Testis (tissue), 3 donors: Measurements from ENCODE around the gene CDH23. TPM values are rescaled to one million over a fixed set of nuclear protein-coding genes. Genes with fewer than 3 reads are reported as not detected.
A peak's percentile ranks its signal among the peaks of the same experiment; 100 is the strongest.

Source experiments
- DNase-seq: peaks from one replicate; pipeline ENCODE4 v3.0.0-alpha.2; 2019
- H3K27ac ChIP-seq, 2 donors: fragments of 200-600 bp; sonication (generic); one replicate each; pipeline ENCODE4 v1.5.1; 2019
- H3K27me3 ChIP-seq: fragments of 200-600 bp; sonication (generic); one replicate; pipeline ENCODE4 v1.5.1; 2019
- H3K36me3 ChIP-seq: fragments of 200-600 bp; sonication (generic); one replicate; pipeline ENCODE4 v1.5.1; 2017; ENCODE audit warnings: low read depth; ENCODE audit errors: missing control alignments
- H3K4me1 ChIP-seq: fragments of 200-600 bp; sonication (generic); one replicate; pipeline ENCODE4 v1.5.1; 2019
- H3K4me3 ChIP-seq, 2 donors: fragments of 200-600 bp; sonication (generic); one replicate each; pipeline ENCODE4 v1.5.1; 2017 to 2019
- H3K9me3 ChIP-seq: fragments of 200-600 bp; sonication (generic); one replicate; pipeline ENCODE4 v1.5.1; 2017
- CTCF ChIP-seq, 3 experiments: fragments of 450-650 bp in 2 of 3; fragments of 200-600 bp in 1 of 3; sonication (generic) in 1 of 3; IDR thresholded peaks; one replicate each; pipeline ENCODE4 v1.5.1; 2016 to 2019; ENCODE audit warnings: antibody characterized with exemption in 3 of 3, mild to moderate bottlenecking in 2 of 3, moderate library complexity in 1 of 3
- POLR2A ChIP-seq: fragments of 450-650 bp; IDR thresholded peaks from one replicate; pipeline ENCODE4 v1.6.1; 2017; ENCODE audit warnings: antibody characterized with exemption, mild to moderate bottlenecking, moderate library complexity
- WGBS, 2 donors: methylation state at CpG; one replicate each; pipeline ENCODE4 v1.1.5; 2018; 5-methylcytosine and 5-hydroxymethylcytosine counted together
- intact Hi-C: fragments of 100-400 bp; cut with DNase I; formaldehyde crosslinking; loops from one replicate; pipeline ENCODE4 v1.15.1; 2023; ENCODE audit warnings: low total_unique reads
- polyA plus RNA-seq: library from polyadenylated mRNA; stranded (reverse); fragments of 350-450 nt; fragmentation: Illumina TruSeq; extraction: RNeasy Lipid Tissue Mini Kit (QIAGEN cat#74804); gene quantifications from one replicate; pipeline ENCODE4 v1.2.3, GENCODE V29; 2014; ENCODE audit warnings: low read depth, low replicate concordance; ENCODE audit not compliant: insufficient read depth
- total RNA-seq, 2 donors: library from RNA; depleted of rRNA; stranded (reverse); fragments of >200 nt; gene quantifications; one replicate each; pipeline ENCODE4 v1.2.3, GENCODE V29; 2016

Gene CDH23
- total and polyA plus RNA-seq, 3 donors from 2014 or later: 29.8 to 125 (median 81.7) TPM

- Histone ChIP-seq H3K9me3 (no peaks in the 10 kb centered on the region), H3K27ac (no peak overlapping the region), H3K4me1 (peaks cover 47% of the 10 kb centered on the region), H3K4me3 (no peak overlapping the region), H3K36me3 (no peaks in the 10 kb centered on the region), H3K27me3 (no peaks in the 10 kb centered on the region)
- 69 to 80% methylated on average over 2 of the region's 2 CpGs for whole genome bisulfite sequencing, 2 donors
- no peak for TF ChIP-seq CTCF (IDR thresholded peaks at IDR 0.05)
- TF ChIP-seq POLR2A: no peak
- intact Hi-C loops: no loop called here
- no peak for DNase-seq
Observed at GRCh38 chr10:71842422-71842821, 445.7 kb downstream of the CDH23 start.

- TF ChIP-seq POLR2A: no peak
- TF ChIP-seq CTCF (IDR thresholded peaks at IDR 0.05): no peak
- H3K27me3 ChIP-seq: no peaks in the 10 kb centered on the region
- H3K4me3 ChIP-seq: no peak overlapping the region
- intact Hi-C loops: no loop called here
- H3K27ac ChIP-seq: no peak overlapping the region
- H3K9me3 ChIP-seq: no peaks in the 10 kb centered on the region
- no peaks in the 10 kb centered on the region for H3K36me3 ChIP-seq
- DNase-seq: no peak
- peaks cover 48% of the 10 kb centered on the region for H3K4me1 ChIP-seq
- 76 to 77% methylated on average over 14 of the region's 14 CpGs for WGBS, 2 donors
Observed at GRCh38 chr10:71842856-71843686, 446.4 kb downstream of the CDH23 start.

- intact Hi-C loops: no loop called here
- no peak for DNase-seq
- H3K27ac ChIP-seq: no peak overlapping the region
- H3K4me3 ChIP-seq: no peak overlapping the region
- H3K4me1 ChIP-seq: peaks cover 47% of the 10 kb centered on the region
- no peaks in the 10 kb centered on the region for H3K36me3 ChIP-seq
- H3K9me3 ChIP-seq: no peaks in the 10 kb centered on the region
- 58 to 59% methylated on average over 2 of the region's 2 CpGs for WGBS, 2 donors
- H3K27me3 ChIP-seq: no peaks in the 10 kb centered on the region
- TF ChIP-seq POLR2A: no peak
- TF ChIP-seq CTCF (IDR thresholded peaks at IDR 0.05): no peak
Observed at GRCh38 chr10:71844084-71844483, 447.4 kb downstream of the CDH23 start.

- no peaks in the 10 kb centered on the region for H3K27me3 ChIP-seq
- intact Hi-C loops: no loop called here
- no peak for TF ChIP-seq POLR2A
- TF ChIP-seq CTCF (IDR thresholded peaks at IDR 0.05): no peak
- H3K27ac ChIP-seq: peak overlapping the region in 1 of 2 donors; percentile 22
- H3K4me1 ChIP-seq: peaks cover 47% of the 10 kb centered on the region
- no peaks in the 10 kb centered on the region for H3K36me3 ChIP-seq
- no peaks in the 10 kb centered on the region for H3K9me3 ChIP-seq
- 68 to 71% methylated on average over 2 of the region's 2 CpGs for WGBS, 2 donors
- DNase-seq: no peak
- H3K4me3 ChIP-seq: no peak overlapping the region
Observed at GRCh38 chr10:71844695-71845094, 448.0 kb downstream of the CDH23 start.
